GM12878 (cell line): ENCODE measurements around the gene EXOSC2. TPM values are rescaled to one million over a fixed set of nuclear protein-coding genes. Genes with fewer than 3 reads are reported as not detected.

ENCODE experiments used
- FOXM1 ChIP-seq: IDR thresholded peaks from 2 replicates; pipeline ENCODE4 v1.6.1; 2012; ENCODE audit warnings: low read depth, mild to moderate bottlenecking, inconsistent platforms, low read length, moderate library complexity
- JUNB ChIP-seq: IDR thresholded peaks from 2 replicates; pipeline ENCODE4 v1.6.1; 2016; ENCODE audit warnings: antibody characterized with exemption, mild to moderate bottlenecking
- MTA3 ChIP-seq: IDR thresholded peaks from 2 replicates; pipeline ENCODE4 v1.6.1; 2012; ENCODE audit warnings: low read length, inconsistent platforms, borderline replicate concordance
- polyA plus RNA-seq, 11 experiments: library from polyadenylated mRNA; depleted of rRNA in 4 of 11; unstranded in 6 of 11; stranded (reverse) in 5 of 11; fragments of >200 nt; fragmentation: Nextera tagmentation in 4 of 11; fragmentation: Illumina TruSeq in 1 of 11; extraction: Ambion mirVana in 4 of 11; extraction: Trizol in 1 of 11; gene quantifications; 1 replicate in 1 of 11; 2 replicates in 10 of 11; pipeline versions ENCODE4 v1.2.1 to v1.2.3, GENCODE V29; 2011 to 2016; ENCODE audit warnings: inconsistent platforms in 2 of 11, missing spikeins in 2 of 11, low read depth in 1 of 11
- total RNA-seq, 4 experiments: library from RNA; depleted of rRNA in 3 of 4; stranded (reverse); fragments of >200 nt in 3 of 4; fragmentation: Illumina TruSeq in 1 of 4; extraction: Trizol in 1 of 4; gene quantifications; 2 replicates each; pipeline versions ENCODE4 v1.2.1 to v1.2.3, GENCODE V29; 2013 to 2021
- TF ChIP-seq, protein P1 (sequence below): IDR thresholded peaks from 2 replicates; pipeline ENCODE4 v1.6.1; 2012; ENCODE audit warnings: improper control_type of control experiment, low read depth, low read length; ENCODE audit not compliant: insufficient replicate concordance
- TF ChIP-seq, protein P2 (sequence below): IDR thresholded peaks from 2 replicates; pipeline ENCODE4 v1.6.1; 2011; ENCODE audit warnings: borderline replicate concordance, low read depth, mild to moderate bottlenecking, moderate library complexity, low read length; ENCODE audit not compliant: insufficient read depth, poor library complexity, severe bottlenecking

EXOSC2 gene
- total and polyA plus RNA-seq, 10 of the 15 experiments (the other 5 are each of a cell fraction or from before 2014, with no cell fraction given) = 26.3 to 55.0 (median 48.0) TPM

DNA sequence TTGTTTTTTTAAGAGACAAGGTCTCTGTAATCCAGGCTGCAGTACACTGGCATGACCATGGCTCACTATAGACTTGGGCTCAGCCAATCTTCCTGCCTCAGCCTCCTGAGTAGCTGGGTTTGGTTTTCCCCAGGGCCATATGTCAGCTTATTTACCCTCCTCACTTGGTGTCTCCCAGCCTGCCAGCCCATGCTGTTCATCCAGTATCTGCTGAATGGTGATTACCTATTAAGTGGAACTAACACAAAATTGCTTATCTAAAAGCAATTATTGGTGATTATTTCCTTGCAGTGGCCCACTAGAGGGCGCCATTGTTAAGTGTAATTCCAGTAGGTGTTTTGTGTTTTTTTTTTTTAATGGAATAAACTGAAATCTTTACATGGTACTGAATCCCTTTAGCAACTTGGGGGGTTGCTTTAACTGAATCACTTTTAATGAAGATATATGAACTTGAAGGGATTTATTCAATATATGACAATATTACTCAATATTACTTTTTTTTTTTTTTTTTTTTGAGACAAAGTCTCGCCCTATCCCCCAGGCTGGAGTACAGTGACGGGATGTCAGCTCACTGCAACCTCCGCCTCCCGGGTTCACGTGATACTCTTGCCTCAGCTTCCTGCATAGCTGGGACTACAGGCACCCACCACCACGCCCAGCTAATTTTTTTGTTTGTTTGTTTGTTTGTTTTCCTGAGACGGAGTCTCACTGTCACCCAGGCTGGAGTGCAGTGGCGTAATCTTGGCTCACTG, 13.8 kb downstream of the EXOSC2 start (continued):
- TF ChIP-seq, protein P1, sequence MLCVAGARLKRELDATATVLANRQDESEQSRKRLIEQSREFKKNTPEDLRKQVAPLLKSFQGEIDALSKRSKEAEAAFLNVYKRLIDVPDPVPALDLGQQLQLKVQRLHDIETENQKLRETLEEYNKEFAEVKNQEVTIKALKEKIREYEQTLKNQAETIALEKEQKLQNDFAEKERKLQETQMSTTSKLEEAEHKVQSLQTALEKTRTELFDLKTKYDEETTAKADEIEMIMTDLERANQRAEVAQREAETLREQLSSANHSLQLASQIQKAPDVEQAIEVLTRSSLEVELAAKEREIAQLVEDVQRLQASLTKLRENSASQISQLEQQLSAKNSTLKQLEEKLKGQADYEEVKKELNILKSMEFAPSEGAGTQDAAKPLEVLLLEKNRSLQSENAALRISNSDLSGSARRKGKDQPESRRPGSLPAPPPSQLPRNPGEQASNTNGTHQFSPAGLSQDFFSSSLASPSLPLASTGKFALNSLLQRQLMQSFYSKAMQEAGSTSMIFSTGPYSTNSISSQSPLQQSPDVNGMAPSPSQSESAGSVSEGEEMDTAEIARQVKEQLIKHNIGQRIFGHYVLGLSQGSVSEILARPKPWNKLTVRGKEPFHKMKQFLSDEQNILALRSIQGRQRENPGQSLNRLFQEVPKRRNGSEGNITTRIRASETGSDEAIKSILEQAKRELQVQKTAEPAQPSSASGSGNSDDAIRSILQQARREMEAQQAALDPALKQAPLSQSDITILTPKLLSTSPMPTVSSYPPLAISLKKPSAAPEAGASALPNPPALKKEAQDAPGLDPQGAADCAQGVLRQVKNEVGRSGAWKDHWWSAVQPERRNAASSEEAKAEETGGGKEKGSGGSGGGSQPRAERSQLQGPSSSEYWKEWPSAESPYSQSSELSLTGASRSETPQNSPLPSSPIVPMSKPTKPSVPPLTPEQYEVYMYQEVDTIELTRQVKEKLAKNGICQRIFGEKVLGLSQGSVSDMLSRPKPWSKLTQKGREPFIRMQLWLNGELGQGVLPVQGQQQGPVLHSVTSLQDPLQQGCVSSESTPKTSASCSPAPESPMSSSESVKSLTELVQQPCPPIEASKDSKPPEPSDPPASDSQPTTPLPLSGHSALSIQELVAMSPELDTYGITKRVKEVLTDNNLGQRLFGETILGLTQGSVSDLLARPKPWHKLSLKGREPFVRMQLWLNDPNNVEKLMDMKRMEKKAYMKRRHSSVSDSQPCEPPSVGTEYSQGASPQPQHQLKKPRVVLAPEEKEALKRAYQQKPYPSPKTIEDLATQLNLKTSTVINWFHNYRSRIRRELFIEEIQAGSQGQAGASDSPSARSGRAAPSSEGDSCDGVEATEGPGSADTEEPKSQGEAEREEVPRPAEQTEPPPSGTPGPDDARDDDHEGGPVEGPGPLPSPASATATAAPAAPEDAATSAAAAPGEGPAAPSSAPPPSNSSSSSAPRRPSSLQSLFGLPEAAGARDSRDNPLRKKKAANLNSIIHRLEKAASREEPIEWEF = peak; percentile 44
- TF ChIP-seq FOXM1 (no peak), JUNB (no peak), MTA3 (no peak)
- TF ChIP-seq, protein P2, sequence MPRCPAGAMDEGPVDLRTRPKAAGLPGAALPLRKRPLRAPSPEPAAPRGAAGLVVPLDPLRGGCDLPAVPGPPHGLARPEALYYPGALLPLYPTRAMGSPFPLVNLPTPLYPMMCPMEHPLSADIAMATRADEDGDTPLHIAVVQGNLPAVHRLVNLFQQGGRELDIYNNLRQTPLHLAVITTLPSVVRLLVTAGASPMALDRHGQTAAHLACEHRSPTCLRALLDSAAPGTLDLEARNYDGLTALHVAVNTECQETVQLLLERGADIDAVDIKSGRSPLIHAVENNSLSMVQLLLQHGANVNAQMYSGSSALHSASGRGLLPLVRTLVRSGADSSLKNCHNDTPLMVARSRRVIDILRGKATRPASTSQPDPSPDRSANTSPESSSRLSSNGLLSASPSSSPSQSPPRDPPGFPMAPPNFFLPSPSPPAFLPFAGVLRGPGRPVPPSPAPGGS = no peak
- TF ChIP-seq, all 136 proteins: peak for 5
